GM21515 (cell line): ENCODE measurements around the gene MEGF11.

Experiments used
- ATAC-seq: cut with Tn5 transposase; IDR thresholded peaks from one replicate; pipeline ENCODE4 v1.9.1; 2021; ENCODE audit not compliant: unreplicated experiment

MEGF11 gene

DNA sequence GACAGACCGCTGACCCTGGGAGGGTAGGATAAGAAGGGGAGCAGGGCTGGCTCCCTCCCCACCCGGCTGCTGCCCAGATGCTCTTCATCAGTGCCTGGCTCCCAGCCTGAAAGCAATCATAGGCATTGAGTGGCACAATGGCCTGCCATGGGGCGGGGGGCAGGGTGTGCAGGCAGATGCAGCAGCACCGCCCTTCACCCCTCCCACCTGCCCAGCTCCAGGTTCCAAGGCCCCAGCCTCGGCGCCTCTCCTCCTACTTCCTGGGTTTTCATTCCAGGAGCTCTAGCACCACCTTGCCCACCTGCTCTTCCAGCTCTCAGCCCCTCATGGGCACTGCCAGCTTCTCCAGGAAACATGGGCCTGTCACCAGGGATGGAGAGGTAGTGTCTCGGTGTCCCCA lies 101.7 kb downstream of the MEGF11 start:
- no peak for ATAC-seq

DNA sequence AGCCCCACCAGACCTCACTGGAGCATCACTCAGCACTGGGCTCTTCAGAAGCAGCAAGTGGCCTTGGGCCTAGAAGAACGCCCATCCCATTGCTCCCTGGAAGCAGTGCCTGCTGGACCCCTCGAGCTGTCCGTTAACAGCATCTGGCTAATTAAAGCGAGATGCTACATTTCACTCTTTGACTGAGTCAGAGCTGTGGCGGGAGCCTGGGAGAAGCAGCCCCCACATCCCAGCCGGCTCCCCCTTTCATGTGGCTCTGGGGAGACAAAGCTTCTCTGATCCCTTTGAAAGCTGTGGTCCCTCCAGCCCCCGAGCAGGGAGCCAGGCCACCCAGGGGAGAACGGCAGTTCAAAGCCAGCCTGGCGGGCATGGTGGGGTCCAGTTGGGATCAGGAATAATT lies 103.7 kb downstream of the MEGF11 start:
- ATAC-seq: no peak

GRCh38 chr15:66148187-66148586 lies 105.4 kb downstream of the MEGF11 start:
- no peak for ATAC-seq

DNA sequence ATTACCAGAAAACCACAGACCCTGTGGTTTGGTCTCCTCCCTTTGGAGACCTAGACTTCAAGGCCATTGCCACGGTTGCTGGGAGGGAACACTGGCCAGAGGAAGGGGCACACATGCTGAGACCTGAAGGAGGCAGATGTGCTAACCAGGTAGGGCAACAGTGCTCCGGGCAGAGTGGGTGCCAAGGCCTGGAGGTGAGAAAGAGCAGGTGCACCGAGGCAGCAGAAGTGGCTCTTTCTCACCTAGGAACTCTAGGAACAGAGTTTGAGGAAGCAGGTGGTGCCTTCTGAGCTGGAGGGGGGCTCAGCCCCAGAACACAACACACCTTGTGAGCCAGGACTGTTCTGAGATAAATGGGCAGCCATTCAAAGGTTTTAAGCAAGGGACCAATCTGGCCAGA lies 106.1 kb downstream of the MEGF11 start:
- ATAC-seq: no peak

DNA sequence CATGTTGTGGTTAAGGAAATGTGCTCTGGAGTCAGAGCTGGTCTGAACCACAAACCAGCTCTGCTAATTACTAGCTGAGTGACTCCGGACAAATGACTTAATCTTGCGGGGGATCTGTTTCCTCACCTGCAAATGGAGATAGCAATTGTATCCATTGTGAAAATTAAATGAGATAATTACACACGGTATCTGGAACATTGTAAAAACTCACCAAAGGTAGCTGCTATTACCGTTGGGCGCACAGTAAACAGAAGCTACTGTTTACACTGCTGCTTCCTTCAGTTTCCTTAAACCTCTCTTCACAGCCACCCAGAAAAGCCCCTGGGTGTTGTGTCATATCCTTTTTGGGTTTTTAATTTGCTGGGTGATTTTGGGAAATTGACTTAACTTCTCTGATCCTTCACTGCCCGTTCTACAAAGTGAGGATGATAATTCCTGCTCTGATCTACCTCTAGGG lies 107.8 kb downstream of the MEGF11 start:
- ATAC-seq: no peak

- no peak for ATAC-seq
Measured at GRCh38 chr15:66144978-66145725, 108.4 kb downstream of the MEGF11 start.

DNA sequence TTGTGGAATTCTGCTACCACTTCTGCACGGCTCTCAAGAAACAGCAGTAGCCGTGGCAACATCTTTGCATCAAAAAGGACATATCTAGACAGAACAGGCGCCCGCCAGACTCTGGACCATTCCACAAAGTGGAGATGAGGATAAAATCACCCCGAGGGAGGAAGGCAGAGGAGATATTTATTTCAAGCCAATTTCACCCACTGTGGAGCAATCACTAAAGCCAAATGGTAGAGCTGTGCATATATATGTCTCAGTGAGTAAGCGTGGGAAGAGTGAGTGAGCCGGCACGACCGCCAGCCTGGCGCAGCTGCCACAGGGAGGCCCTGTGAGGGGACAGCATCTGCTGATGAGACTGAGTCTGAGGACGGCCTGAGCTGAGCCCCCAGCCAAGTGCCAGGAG lies 111.3 kb downstream of the MEGF11 start:
- ATAC-seq: no peak

- ATAC-seq: no peak
Measured at GRCh38 chr15:66139591-66140207, 113.9 kb downstream of the MEGF11 start.

DNA sequence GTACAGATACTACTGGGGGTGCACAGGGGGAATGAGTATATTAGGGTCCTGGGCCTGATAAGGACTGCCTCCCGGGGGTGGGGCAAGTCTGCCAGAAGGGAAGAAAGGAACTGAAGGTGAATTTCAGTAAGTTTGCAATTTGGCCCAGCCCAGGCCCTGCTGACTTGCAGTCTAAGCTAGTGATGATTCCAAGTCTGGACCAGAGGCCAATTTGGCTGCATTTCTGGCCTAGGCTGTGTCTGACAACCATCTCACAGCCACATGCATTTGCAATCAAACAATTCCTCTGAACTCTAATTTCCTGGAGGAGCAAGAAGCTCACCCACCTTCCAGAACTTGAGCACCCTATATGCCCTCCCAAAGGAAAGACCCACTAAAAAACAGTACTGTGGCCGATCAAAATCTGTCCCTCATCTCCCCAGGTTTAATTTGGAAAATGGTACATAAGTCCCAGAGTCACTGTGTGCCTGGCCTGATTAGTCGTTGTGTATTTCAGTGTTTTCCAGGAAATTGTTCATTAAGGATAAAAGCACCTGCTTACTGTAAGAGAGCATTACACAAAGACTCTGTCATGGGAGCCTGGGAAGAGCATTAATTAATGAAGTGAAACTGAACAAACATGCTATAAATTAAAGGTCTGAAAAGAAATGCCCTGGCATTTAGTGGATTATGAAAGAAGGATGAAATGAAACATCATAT lies 114.5 kb downstream of the MEGF11 start:
- ATAC-seq: no peak

DNA sequence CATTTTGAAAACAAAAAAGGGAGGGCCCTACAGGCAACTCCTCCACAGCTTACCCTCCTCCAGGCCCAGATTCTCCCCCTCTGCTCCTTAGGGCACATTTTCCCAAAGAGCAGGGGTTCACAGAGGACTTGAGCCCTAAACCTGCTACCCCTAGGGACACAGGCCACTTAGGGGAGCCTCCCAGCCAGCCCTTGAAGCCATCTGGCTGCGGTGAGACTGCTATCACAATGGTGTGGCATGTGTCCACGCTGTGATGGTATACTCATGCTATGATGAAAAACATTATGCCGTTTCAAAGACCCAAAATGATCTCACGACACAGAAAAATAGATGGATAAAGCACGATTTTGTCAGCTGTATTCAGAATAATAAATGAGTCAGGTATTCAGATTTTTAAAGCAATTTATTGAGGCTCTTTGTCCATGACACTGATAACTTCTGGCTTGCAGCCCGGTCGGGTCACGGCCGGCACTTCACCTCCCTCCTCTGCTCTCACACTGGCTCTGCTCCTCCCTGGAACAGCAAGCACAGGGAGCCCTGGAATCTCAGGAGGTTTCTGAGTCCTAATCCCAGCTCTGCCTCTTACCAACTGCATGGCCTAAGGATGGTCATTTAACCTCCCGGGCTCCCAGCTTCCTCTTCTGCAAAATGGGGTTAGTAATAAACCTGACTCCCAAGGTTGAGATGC lies 115.3 kb downstream of the MEGF11 start:
- no peak for ATAC-seq

DNA sequence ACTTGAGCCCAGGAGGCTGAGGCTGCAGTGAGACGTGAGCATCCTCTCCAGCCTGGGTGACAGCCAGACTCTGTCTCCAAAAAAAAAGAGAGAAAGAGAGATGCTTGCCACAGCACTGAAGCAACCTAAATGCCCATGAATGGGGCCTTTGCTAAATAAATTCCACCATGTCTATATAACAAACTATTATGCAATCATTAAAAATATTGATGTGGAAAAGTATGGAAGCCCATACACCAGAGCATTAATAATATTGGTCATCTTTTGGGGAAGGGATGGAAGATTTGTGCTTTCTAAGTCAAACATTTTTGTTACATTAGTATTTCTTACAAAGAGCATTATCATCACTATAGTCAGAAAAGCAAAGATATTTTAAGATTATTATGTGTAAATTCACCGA lies 116.6 kb downstream of the MEGF11 start:
- no peak for ATAC-seq

DNA sequence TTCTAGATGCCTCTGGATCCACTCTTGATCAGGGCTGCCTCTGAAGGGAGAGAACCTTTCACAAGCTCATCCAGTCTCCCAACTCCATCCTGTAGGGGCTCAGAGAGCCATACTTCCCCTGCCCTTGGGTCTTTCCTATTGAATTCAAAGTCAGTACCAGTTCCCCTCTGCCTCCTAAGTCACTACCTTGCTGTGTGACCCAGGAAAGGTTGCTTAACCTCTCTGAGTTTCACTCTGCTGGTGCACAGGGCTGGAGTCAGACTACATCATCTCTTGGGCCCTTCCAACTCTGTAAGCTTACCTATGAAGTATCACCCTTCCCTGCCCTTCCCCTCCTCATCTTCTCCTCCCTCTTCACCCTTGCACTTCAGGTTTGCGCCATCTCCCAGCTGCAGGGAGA lies 117.9 kb downstream of the MEGF11 start:
- no peak for ATAC-seq

DNA sequence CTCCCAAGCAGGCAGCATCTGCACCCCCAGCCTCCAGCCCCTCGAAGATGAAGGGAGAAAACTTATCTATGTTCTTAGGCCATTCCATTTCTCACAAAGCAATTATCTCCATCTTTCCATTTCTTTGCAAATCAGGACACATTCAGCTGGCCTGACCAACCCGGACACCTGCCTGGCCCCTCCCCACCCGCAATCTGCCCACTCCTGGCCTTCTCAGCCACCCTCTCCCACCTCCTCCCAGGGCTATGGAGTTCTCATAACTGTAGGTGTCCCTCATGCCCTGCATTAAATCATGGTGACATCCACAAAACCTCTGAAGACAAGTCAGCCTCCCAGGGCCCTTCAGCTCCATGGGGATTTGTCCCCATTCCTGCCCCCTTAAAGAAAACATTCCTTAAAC lies 119.3 kb downstream of the MEGF11 start:
- no peak for ATAC-seq

DNA sequence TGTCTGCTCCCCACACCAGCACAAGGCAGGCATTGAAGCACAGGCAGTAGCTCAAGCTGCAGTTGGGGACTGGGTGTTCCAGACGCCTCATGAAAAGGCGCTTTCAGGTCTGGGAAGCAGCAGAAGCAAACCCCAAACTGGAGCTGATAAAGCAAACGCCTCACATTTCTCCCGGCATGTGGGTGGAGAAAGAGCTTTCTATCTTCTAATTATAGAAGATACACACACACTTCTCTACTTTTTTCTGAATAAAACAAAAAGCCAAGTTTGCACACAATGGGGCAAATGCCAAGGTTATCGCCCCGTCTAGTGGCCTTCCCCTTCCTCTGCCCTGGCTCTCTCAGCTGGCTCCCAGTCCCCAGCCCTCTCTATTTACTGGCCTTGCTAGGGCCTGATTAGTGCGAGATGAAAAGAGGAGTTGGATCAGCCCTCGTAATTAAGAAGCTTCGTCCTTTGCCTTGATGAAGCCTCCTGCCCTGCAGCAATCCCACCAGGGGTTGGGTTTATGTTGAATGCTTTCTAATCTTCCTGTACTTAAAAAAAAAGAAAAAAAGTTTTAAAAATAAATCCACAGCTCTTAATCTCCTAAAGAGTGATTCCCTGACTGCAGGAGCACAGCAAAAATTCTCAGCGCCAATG lies 120.2 kb downstream of the MEGF11 start:
- ATAC-seq: no peak

DNA sequence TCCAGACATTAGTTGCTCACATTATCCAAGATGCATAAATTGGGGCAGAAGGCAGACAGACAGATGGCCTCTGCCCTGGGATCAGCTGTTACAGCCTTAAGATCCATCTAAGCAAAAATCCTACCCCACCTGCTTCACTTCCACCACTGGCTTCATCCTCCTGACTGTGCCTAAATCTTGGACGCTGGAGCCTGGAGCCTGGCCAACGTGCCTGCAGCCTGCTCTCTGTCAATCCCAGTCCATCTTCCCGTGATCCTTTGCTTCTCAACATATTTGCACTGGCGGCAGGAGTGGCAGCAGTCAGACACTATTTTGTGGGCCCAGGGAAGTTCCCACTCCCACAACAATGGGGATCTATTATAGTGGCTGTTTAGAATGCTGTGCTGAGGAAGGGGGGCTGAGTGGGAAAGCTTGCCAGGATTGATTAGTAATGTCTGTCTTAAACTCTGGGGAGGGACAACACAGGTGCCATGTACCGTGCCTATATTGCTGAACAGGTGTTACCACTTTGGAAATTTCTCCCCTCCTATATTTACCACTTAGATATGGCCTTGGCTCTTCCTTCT lies 121.2 kb downstream of the MEGF11 start:
- no peak for ATAC-seq

- no peak for ATAC-seq
Measured at GRCh38 chr15:66131831-66132230, 121.7 kb downstream of the MEGF11 start.

DNA sequence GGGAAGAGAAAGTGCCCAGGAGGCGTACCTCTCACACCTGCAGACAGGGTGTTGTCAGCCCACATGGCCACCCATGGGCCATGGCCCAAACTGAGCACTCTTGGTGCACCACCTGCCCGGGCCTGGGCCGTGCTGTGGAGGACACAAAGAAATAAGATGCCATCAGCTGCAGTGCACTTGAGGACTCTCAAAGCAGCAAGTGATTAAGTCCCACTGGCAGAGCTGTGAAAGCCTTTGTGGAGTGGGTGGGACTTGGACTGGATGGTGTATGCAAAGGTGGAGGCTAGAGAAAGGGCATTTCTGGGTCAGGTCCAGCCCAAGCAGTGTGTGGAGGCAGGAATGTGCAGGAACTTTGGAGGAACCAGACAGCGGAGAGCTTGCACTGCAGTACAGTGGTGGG lies 122.3 kb downstream of the MEGF11 start:
- no peak for ATAC-seq

- no peak for ATAC-seq
Measured at GRCh38 chr15:66130496-66131034, 123.0 kb downstream of the MEGF11 start.

DNA sequence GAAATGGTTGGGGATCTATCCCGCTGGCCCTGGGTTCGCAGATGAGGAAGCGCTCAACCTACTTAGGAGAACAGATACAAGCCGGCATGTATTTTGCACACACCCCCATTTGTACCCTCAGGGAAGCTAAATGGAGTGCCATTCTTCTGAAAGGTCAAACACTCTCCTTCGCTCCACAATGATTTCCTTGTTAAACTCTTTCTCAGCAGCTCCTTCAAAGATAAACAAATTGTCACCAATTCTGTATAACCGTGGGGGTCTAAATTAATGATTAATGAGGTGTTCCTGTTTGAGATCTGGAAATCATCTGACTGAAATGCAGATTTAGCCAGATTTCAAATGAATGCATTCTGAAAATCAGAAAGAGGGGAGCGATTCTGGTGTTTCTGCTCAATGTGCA lies 124.0 kb downstream of the MEGF11 start:
- ATAC-seq: no peak

DNA sequence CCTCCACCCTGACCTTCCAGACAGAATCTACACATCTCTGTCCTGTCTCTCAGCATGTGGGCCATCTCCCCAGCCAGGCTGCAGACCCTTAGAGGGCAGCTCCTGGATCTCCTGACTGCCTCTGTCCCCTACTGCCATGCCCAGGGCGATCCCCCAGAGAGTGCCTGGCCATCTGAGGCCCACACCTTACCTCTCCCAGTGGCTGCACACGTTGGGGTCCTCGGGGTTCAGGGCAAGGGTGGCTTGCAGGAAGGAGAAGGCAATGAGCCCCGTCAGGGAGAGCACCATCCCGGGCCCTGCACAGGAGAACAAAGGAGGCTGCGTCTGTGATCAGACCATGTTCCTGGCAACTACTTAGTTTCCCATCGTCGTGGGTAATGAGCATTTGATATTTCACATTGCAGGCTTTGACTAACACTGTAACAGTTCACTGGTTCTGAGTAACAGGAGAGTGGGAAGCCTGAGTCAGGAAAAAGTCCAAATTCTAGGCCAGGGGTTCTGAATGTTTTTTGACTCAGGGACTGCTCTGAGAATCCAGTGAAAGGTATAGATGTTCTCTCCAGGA lies 125.4 kb downstream of the MEGF11 start:
- no peak for ATAC-seq
